GM18498 (cell line): ENCODE measurements around the gene TRIML1.

Experiments used
- ATAC-seq: cut with Tn5 transposase; IDR thresholded peaks from one replicate; pipeline ENCODE4 v1.9.1; 2021; ENCODE audit warnings: mild to moderate bottlenecking, moderate library complexity; ENCODE audit not compliant: unreplicated experiment

TRIML1 gene, protein sequence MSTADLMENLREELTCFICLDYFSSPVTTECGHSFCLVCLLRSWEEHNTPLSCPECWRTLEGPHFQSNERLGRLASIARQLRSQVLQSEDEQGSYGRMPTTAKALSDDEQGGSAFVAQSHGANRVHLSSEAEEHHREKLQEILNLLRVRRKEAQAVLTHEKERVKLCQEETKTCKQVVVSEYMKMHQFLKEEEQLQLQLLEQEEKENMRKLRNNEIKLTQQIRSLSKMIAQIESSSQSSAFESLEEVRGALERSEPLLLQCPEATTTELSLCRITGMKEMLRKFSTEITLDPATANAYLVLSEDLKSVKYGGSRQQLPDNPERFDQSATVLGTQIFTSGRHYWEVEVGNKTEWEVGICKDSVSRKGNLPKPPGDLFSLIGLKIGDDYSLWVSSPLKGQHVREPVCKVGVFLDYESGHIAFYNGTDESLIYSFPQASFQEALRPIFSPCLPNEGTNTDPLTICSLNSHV

GRCh38 chr4:188139141-188139540, at the start of gene TRIML1:
Gene TRIML1 (plus strand): TSS chr4:188139441. CDS start chr4:188139559, 118 bp downstream.
- no peak for ATAC-seq

GRCh38 chr4:188092824-188093223, 46.4 kb upstream of the TRIML1 start:
- no peak for ATAC-seq

GRCh38 chr4:188106454-188106853, 32.8 kb upstream of the TRIML1 start:
- ATAC-seq, result no peak

DNA sequence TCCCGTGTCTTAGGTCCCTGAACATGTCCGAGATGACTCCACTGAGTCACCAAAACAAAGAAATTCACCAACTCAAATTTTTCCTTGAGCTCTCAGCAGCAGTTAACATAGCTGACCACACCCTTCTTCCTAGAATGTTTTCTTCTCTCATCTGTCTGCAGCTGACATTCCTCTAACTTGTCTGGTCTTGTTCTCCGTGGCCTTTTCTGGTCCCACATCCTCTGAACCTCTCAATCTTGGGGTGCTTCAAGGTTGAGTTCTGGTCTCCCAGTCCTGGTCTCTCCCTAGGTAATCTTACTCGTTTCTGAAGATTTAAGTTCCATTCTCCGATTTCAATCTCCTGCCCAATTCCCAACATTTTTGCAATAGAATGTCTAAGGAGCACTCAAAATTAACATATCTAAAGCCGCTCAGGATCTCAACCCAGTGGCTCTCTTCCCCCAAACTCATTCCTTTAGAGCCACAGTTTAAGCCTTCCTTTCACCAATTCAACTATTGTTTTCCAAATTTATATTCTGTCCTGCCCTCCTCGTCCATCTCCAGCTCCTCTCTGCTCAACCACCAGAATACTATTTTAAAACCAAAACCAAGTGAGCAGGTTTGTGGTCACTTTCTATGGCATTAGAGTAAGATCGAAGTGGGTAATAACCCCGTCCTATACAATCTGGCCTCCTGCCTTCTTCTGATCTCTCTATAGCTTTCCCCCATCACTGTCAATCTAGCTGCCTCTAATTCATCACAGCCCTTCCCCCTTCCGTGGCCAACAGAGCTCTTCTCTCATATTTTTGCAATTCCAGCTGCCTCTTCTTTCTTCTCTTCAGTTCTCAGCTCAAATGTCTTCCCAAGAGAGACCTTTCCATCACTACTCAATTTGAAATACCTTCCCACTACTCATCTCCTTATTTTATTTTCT, 31.1 kb upstream of the TRIML1 start:
- ATAC-seq, result no peak

DNA sequence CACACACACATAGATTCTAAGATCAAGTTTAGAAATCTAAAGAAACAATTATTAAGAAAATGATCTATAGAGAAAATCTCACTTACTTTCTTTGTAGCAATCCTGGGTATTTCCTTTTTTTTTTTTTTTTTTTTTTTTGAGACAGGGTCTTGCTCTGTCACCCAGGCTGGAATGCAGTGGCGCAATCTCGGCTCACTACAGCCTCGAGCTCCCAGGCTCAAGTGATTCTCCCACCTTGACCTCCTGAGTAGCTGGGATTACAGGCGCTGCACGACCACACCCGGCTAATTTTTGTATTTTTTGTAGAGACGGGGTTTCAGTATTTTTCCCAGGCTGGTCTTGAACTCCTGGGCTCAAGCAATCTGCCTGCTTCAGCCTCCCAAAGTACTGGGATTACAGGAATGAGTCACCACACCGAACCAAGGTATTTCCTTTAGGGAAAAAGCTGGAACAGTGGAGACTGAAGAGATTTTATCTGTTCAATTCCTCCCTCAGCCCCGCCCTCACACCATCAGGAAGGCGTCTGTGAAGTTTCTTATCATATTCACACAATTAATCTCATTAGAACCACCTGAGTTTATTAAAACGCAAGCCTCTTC, 30.0 kb upstream of the TRIML1 start, which contains the start of gene TRIML2:
TSS of gene TRIML2 (minus strand) at position 447 of the 599 bp plus-strand sequence. CDS start 4,235 bp downstream, outside the sequence.
- no peak for ATAC-seq

- ATAC-seq, result no peak
Measured at GRCh38 chr4:188110036-188110435, 29.2 kb upstream of the TRIML1 start.

- ATAC-seq, result no peak
Measured at GRCh38 chr4:188110741-188111471, 28.3 kb upstream of the TRIML1 start.

GRCh38 chr4:188111955-188112354, 27.3 kb upstream of the TRIML1 start:
- no peak for ATAC-seq

DNA sequence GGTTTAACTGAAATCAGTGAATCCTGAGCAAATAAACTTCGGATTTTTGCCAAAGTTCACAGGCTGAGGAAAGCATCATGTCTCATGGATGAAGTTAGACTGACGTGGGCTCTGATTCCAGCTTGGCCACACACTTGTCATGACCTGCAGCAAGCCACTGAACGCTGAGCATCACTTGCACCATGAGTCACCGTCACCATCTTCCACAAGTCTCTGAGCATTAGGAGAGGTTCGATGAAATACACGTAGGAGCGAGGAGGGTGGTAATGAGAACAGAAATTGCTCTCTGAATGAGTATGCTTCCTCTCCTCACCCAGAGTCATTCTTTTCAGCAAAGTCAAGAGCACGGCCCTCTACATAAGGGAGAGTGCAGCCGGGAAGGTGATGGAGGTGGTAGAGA, 26.1 kb upstream of the TRIML1 start:
- ATAC-seq, result no peak

DNA sequence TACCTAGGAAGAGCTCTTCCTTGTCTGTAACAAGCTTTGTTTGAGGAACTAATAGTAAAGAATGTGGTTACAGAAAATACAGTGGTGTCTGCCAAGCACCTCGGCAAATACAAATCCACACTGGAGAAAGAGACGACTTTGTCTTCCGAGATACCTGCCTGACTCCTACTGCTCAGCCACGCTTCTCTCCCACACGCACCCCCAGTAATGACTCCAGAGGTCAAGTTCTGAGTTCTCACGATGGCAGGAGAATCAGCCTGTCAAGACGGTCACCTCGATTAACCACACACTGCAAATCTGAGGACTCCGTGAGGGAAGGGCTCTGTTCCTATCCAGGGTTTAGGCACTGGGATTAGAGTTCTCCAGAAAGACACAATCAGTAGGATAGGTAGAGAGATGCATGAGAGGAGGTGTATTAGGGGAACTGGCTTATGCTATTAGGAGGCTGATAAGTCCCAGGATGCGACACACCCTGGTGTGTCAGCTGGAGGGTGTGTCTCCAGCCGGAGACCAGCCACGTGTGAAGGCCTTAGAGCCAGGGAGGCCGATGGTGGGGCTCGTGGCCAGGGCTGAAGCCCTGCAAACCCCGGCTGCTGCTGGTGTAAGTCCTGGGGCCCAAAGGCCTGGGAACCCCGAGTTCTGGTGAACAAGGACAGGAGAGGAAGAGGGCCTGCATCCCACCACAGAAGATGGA, 21.5 kb upstream of the TRIML1 start:
- ATAC-seq, result no peak

DNA sequence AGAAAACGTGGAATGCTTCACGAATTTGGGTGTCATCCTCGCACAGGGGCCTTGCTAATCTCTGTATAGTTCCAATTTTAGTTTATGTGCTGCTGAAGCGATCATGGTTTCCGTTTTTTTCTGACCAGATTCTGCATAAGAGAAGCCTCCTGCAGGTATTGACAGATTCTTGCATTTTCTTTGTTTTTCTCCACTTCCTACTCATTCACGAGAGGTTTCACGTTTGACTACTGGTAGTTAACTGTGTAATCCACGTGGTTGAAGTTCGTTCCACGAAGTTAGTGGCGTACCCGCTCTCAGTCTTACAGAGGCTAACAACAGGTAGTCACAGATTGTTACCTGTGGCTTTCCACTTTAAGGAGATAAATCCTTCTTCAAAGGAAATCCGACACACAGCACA, 17.7 kb upstream of the TRIML1 start:
- ATAC-seq, result no peak

DNA sequence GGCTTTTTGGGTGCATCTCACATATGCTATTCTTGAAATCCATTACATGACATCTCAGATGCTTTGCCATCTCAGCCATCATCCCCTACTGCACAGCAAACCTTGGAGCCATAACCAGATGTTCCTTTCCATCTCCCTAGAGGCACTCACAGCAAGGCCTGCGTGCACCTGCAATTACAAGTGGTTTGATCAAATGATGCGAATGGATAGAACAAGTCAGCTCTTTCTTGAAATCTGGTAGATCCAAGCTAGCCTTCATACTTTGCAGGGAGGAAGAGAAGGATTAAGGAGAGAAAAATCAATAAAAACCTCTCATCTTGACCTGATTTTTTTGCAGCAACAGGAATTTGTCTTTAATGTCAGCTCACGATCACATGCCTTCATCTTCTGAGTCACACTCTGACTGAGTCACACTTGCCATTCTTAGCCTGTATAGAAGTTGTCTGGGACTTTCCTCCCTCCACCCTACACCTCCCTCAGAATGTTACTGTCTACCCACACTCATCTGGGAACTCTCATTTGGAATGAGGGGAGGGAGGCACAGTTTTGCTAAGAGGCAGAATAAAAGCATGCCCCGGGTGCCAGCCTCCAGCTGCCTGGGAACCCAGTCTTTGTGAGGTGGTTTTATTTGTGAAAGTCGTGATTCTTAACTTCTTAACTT, 11.9 kb upstream of the TRIML1 start:
- ATAC-seq, result no peak

- no peak for ATAC-seq
Measured at GRCh38 chr4:188130355-188130754, 8.9 kb upstream of the TRIML1 start.

DNA sequence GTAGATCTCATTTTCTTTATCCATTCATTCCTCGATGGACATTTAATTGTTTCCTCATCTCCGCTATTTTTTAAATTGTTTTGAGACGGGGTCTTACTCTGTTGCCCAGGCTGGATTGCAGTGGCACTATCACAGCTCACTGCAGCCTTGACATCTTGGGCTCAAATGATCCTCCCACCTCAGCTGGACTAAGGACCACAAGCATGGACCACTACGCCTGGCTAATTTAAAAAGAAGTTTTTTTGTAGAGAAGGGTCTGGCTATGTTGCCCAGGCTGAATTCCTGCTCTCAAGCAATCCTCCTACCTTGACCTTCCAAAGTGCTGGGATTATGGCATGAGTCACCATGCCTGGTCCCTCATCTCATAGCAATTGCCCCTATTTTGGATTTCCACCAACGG, 7.0 kb upstream of the TRIML1 start:
- ATAC-seq, result no peak

DNA sequence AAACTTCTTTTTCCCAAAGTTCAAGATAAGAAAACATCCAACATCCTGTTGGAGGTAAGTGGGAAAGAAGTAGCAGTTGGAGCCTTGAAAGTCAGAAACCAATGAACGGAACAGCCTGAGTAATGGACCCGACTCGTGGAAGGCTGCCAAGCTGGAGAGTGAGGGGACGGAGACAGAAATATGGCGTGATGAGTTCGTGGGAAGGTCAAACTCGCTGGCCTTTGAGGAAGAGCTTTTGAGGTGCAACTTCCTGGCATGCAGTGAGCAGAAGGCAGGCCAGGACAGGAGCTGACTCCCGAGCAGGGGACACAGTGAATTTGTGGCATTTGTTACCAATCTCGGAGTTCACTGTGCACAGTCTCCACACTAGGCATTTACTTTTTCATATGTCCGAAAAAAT, 1.0 kb upstream of the TRIML1 start:
- no peak for ATAC-seq

DNA sequence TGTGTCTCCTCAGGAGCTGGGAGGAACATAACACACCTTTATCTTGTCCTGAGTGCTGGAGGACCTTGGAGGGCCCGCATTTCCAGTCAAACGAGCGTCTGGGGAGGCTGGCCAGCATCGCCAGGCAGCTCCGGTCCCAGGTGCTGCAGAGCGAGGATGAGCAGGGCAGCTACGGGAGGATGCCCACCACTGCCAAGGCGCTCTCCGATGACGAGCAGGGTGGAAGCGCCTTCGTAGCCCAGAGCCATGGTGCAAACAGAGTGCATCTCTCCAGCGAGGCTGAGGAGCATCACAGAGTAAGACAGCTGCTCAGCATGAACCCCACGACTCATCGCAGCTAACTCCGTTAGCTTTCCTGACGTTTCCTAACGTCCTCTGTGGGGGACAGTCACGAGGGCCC, 430 bp downstream of the TRIML1 start:
- no peak for ATAC-seq

GRCh38 chr4:188143731-188144130, 4.5 kb downstream of the TRIML1 start:
- no peak for ATAC-seq

DNA sequence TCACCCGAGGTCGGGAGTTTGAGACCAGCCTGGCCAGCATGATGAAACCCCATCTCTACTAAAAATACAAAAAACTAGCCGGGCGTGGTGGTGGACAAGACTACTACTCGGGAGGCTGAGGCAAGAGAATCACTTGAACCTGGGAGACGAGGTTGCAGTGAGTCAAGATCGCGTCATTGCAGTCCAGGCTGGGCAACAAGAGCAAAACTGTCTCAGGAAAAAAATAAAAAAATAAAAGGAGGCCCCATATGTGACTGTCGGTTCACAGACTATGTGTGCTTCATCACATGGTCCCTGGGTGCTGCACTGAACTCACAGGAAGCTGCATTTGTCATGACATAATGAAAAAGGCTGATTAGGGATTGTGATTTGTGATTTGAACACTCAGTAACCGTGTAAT, 6.4 kb downstream of the TRIML1 start:
- no peak for ATAC-seq

DNA sequence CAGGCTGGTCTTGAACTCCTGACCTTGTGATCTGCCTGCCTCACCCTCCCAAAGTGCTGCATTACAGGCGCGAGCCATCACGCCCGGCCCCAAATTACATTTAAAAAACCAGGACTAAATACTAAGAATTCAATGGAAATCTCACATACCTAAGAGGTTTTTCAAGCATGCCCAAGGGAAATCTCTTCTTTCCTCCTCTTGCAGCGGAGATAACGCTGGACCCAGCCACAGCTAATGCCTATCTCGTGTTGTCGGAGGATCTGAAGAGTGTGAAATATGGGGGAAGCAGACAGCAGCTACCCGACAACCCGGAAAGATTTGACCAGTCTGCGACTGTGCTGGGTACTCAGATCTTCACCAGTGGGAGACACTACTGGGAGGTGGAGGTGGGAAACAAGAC, 7.4 kb downstream of the TRIML1 start:
- no peak for ATAC-seq
